Measurements from ENCODE around the gene TYW3. TPM values are rescaled to one million over a fixed set of nuclear protein-coding genes. Genes with fewer than 3 reads are reported as not detected.

The TYW3 gene
- total and polyA plus RNA-seq, 2 of the 4 experiments (the other 2 are of a cell fraction): 9.3 to 16.5 TPM

GRCh38 chr1:74790453-74790852 lies 57.5 kb downstream of the TYW3 start:
- in situ Hi-C loops (cut with MboI; ENCODE audit: low sequenced_read_pairs): no loop called here
- dilution Hi-C loops (cut with HindIII; ENCODE audit: low sequenced_read_pairs, unreplicated experiment): no loop called here

More at GRCh38 chr1:74790453-74790852, 57.5 kb downstream of the TYW3 start:
- Histone ChIP-seq H3K23ac (ENCODE audit: low read depth, low read length) (no peak overlapping the region), H4K91ac (ENCODE audit: insufficient read depth, low read depth, low read length) (no peak overlapping the region), H3K9me3 (ENCODE audit: control insufficient read depth, insufficient read depth, low read length) (no peaks in the 10 kb centered on the region), H3K4me3 (ENCODE audit: insufficient read depth, low read depth, low read length) (no peak overlapping the region), H3K9ac (ENCODE audit: low read depth, low read length) (no peak overlapping the region), H2AK5ac (ENCODE audit: low read depth, low read length) (no peak overlapping the region), H2BK15ac (ENCODE audit: low read depth, low read length) (no peak overlapping the region), H3K18ac (ENCODE audit: low read depth, low read length) (no peak overlapping the region), H3K4me1 (ENCODE audit: control insufficient read depth, insufficient read depth, low read length) (no peaks in the 10 kb centered on the region), H3K4ac (ENCODE audit: low read depth, low read length) (no peak overlapping the region), H2AFZ (replicated peaks; ENCODE audit: low read length, poor library complexity) (no peak overlapping the region), H3K9me1 (ENCODE audit: insufficient read depth, low read length) (no peaks in the 10 kb centered on the region), H3K36me3 (ENCODE audit: control insufficient read depth, insufficient read depth, low read length) (no peaks in the 10 kb centered on the region), H2AK9ac (replicated peaks; ENCODE audit: low read depth, low read length, poor library complexity) (no peak overlapping the region), H3K4me2 (ENCODE audit: low read depth, low read length) (no peak overlapping the region), H3K27ac (ENCODE audit: insufficient read depth, low read length) (no peak overlapping the region), H4K5ac (ENCODE audit: low read depth, low read length) (no peak overlapping the region), H2BK120ac (ENCODE audit: low read depth, low read length) (no peak overlapping the region), H4K20me1 (ENCODE audit: insufficient read depth, low read length) (no peaks in the 10 kb centered on the region), H3K79me1 (ENCODE audit: low read depth in 1 of 2, low read length in 2 of 2) (no peaks in the 10 kb centered on the region), H2BK20ac (ENCODE audit: low read depth, low read length) (no peak overlapping the region), H3K14ac (replicated peaks; ENCODE audit: low read depth, low read length) (no peak overlapping the region), H4K8ac (ENCODE audit: low read depth in 2 of 2, low read length in 2 of 2) (no peak overlapping the region), H3K56ac (ENCODE audit: extremely low read depth, insufficient read depth, low read length) (no peak overlapping the region), H3K27me3 (ENCODE audit: control insufficient read depth, insufficient read depth, low read length) (no peaks in the 10 kb centered on the region), H2BK5ac (ENCODE audit: low read depth, low read length, poor library complexity, severe bottlenecking) (no peak overlapping the region)
- no TSS peak for BruUV-seq (replicated peaks)
- ATAC-seq (ENCODE audit: low read depth): no peak
- TF ChIP-seq RAD21 (IDR thresholded peaks at IDR 0.05; ENCODE audit: low read length) (no peak), FOS (IDR thresholded peaks at IDR 0.05; ENCODE audit: low read depth, low read length) (no peak), MAFK (IDR thresholded peaks at IDR 0.05; ENCODE audit: low read depth, low read length) (no peak), SMC3 (IDR thresholded peaks at IDR 0.05; ENCODE audit: low read depth, low read length) (no peak), CEBPB (IDR thresholded peaks at IDR 0.05; ENCODE audit: low read depth, low read length) (no peak), ELK1 (IDR thresholded peaks at IDR 0.05; ENCODE audit: borderline replicate concordance, low read depth, low read length) (no peak), MAZ (IDR thresholded peaks at IDR 0.05; ENCODE audit: borderline replicate concordance, low read depth, low read length) (no peak), RFX5 (IDR thresholded peaks at IDR 0.05; ENCODE audit: low read depth, low read length) (no peak), RCOR1 (IDR thresholded peaks at IDR 0.05; ENCODE audit: insufficient replicate concordance, low read length) (no peak), CHD1 (IDR thresholded peaks at IDR 0.05; ENCODE audit: low read depth, low read length) (no peak), MXI1 (IDR thresholded peaks at IDR 0.05; ENCODE audit: borderline replicate concordance, low read depth, low read length) (no peak), NFE2L2 (IDR thresholded peaks at IDR 0.05; ENCODE audit: low read depth, low read length) (no peak)
- TF ChIP-seq, protein P1, sequence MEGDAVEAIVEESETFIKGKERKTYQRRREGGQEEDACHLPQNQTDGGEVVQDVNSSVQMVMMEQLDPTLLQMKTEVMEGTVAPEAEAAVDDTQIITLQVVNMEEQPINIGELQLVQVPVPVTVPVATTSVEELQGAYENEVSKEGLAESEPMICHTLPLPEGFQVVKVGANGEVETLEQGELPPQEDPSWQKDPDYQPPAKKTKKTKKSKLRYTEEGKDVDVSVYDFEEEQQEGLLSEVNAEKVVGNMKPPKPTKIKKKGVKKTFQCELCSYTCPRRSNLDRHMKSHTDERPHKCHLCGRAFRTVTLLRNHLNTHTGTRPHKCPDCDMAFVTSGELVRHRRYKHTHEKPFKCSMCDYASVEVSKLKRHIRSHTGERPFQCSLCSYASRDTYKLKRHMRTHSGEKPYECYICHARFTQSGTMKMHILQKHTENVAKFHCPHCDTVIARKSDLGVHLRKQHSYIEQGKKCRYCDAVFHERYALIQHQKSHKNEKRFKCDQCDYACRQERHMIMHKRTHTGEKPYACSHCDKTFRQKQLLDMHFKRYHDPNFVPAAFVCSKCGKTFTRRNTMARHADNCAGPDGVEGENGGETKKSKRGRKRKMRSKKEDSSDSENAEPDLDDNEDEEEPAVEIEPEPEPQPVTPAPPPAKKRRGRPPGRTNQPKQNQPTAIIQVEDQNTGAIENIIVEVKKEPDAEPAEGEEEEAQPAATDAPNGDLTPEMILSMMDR (conservative IDR thresholded peaks at IDR 0.05; ENCODE audit: low read depth, low read length): no peak
- TF ChIP-seq, protein P2, sequence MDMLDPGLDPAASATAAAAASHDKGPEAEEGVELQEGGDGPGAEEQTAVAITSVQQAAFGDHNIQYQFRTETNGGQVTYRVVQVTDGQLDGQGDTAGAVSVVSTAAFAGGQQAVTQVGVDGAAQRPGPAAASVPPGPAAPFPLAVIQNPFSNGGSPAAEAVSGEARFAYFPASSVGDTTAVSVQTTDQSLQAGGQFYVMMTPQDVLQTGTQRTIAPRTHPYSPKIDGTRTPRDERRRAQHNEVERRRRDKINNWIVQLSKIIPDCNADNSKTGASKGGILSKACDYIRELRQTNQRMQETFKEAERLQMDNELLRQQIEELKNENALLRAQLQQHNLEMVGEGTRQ (IDR thresholded peaks at IDR 0.05; ENCODE audit: low read depth, low read length): no peak
- POLR2A ChIA-PET (ENCODE audit: unreplicated experiment): no interaction called here
- DNase-seq: no peak
- CTCF ChIA-PET: interaction anchor here (0.6 kb wide), 1 partner anchor 29 kb away, joined by 4 read pairs; no protein-coding TSS in a partner anchor
- intact Hi-C loops (cut with micrococcal nuclease): no loop called here

Measured in IMR-90 (cell line).